ENCODE measurements around the gene GTF3C1. TPM values are rescaled to one million over a fixed set of nuclear protein-coding genes. Genes with fewer than 3 reads are reported as not detected.
"Not testable (repeated sequence)": the region's sequence is repeated elsewhere in the genome, so short reads cannot be mapped to it uniquely, and the experiment has no call there.

Gene GTF3C1
- total RNA-seq, 1 donor from 2014 or later: 54.3 TPM

- no peaks in the 10 kb centered on the region for H3K9me3 Mint-ChIP-seq
- no peaks in the 10 kb centered on the region for H3K27me3 Mint-ChIP-seq
- intact Hi-C loops (cut with micrococcal nuclease): no loop called here
- DNase-seq: no peak
- no peak overlapping the region for H3K4me3 Mint-ChIP-seq
- H3K36me3 Mint-ChIP-seq (ENCODE audit: low read depth): peaks cover 7% of the 10 kb centered on the region
- no peak overlapping the region for H3K27ac Mint-ChIP-seq
- H3K4me1 Mint-ChIP-seq: peaks cover 17% of the 10 kb centered on the region
Measured at GRCh38 chr16:27579087-27579980, 29.6 kb upstream of the GTF3C1 start.

GRCh38 chr16:27576729-27577128, 27.0 kb upstream of the GTF3C1 start:
- H3K27me3 Mint-ChIP-seq: no peaks in the 10 kb centered on the region
- intact Hi-C loops (cut with micrococcal nuclease): no loop called here
- peaks cover 17% of the 10 kb centered on the region for H3K4me1 Mint-ChIP-seq
- H3K36me3 Mint-ChIP-seq (ENCODE audit: low read depth): peaks cover 5% of the 10 kb centered on the region
- H3K9me3 Mint-ChIP-seq: no peaks in the 10 kb centered on the region
- DNase-seq: no peak
- no peak overlapping the region for H3K27ac Mint-ChIP-seq
- H3K4me3 Mint-ChIP-seq: no peak overlapping the region

DNA sequence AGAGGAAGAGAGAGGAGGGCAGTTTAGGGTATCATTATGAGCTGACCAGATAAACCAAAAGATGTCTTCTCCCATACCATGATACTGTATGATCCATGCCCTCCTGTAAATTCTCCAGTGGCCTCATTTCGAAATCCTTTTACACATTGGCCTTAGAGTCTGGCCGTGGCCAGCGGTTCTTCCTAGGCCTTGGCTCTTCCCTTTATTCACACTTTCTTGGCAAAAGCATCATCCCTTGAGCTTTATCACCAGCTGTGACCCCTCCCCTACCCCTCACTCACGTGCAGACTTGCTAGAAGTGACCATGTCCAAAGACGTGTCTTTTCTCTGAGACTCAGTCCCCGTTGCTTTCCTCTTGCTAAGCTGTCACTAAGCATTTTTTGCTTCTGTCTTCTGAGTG, 23.0 kb upstream of the GTF3C1 start:
- intact Hi-C loops (cut with micrococcal nuclease): no loop called here
- no peaks in the 10 kb centered on the region for H3K27me3 Mint-ChIP-seq
- H3K27ac Mint-ChIP-seq: no peak overlapping the region
- H3K36me3 Mint-ChIP-seq (ENCODE audit: low read depth): peaks cover 2% of the 10 kb centered on the region
- H3K4me3 Mint-ChIP-seq: no peak overlapping the region
- DNase-seq: no peak
- no peaks in the 10 kb centered on the region for H3K9me3 Mint-ChIP-seq
- H3K4me1 Mint-ChIP-seq: no peaks in the 10 kb centered on the region

- no peaks in the 10 kb centered on the region for H3K27me3 Mint-ChIP-seq
- H3K36me3 Mint-ChIP-seq (ENCODE audit: low read depth): peaks cover 1% of the 10 kb centered on the region
- no peaks in the 10 kb centered on the region for H3K4me1 Mint-ChIP-seq
- no peaks in the 10 kb centered on the region for H3K9me3 Mint-ChIP-seq
- H3K4me3 Mint-ChIP-seq: no peak overlapping the region
- no peak overlapping the region for H3K27ac Mint-ChIP-seq
- intact Hi-C loops (cut with micrococcal nuclease): no loop called here
- no peak for DNase-seq
Measured at GRCh38 chr16:27571433-27572326, 22.0 kb upstream of the GTF3C1 start.

DNA sequence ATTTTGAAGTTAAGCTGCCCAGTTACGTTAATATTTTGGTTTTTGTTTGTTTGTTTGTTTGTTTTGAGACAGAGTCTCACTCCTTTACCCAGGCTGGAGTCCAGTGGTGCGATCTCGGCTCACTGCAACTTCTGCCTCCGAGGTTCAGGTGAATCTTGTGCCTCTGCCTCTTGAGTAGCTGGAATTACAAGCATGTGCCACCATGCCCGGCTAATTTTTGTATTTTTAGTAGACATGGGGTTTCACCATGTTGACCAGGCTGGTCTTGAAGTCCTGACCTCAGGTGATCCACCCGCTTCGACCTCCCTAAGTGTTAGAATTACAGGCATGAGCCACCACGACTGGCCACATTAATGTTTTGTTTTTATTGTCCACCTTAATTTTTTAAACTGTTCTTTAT, 21.3 kb upstream of the GTF3C1 start:
- not testable (repeated sequence) for H3K4me1 Mint-ChIP-seq, H3K4me3 Mint-ChIP-seq

DNA sequence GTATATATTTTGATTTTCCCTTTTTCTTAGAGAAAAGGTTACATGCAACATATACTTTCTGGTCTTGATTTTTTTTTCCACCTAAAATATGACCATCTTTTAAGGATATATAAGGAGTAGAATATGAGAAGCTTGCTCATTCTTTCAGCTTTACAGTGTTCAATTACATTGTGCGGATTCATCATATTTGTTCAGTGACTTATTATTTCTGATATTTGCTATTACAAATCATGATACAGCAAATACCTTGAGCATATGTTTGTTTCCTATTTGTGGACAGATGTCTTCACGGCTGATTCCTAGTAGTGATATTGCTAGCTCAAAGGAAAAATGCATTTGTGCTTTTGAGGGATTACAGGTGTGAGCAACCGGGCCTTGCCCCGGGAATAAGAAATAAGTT, 18.4 kb upstream of the GTF3C1 start:
- H3K27ac Mint-ChIP-seq: no peak overlapping the region
- no peaks in the 10 kb centered on the region for H3K36me3 Mint-ChIP-seq (ENCODE audit: low read depth)
- no peak overlapping the region for H3K4me3 Mint-ChIP-seq
- no peak for DNase-seq
- peaks cover 2% of the 10 kb centered on the region for H3K4me1 Mint-ChIP-seq
- no peaks in the 10 kb centered on the region for H3K27me3 Mint-ChIP-seq
- no peaks in the 10 kb centered on the region for H3K9me3 Mint-ChIP-seq
- intact Hi-C loops (cut with micrococcal nuclease): no loop called here

More for the DNA sequence above, 21.3 kb upstream of the GTF3C1 start:
- H3K36me3 Mint-ChIP-seq (ENCODE audit: low read depth); H3K27ac Mint-ChIP-seq; intact Hi-C loops (cut with micrococcal nuclease); H3K27me3 Mint-ChIP-seq; H3K9me3 Mint-ChIP-seq; DNase-seq: not testable (repeated sequence)

- Mint-ChIP-seq H3K27me3 (no peaks in the 10 kb centered on the region), H3K4me3 (no peak overlapping the region), H3K27ac (no peak overlapping the region), H3K36me3 (ENCODE audit: low read depth) (no peaks in the 10 kb centered on the region), H3K4me1 (peaks cover 2% of the 10 kb centered on the region), H3K9me3 (no peaks in the 10 kb centered on the region)
- intact Hi-C loops (cut with micrococcal nuclease): no loop called here
- no peak for DNase-seq
Measured at GRCh38 chr16:27566417-27566816, 16.7 kb upstream of the GTF3C1 start.

GRCh38 chr16:27564224-27564623, 14.5 kb upstream of the GTF3C1 start:
- Mint-ChIP-seq H3K36me3 (ENCODE audit: low read depth) (no peaks in the 10 kb centered on the region), H3K27me3 (no peaks in the 10 kb centered on the region), H3K9me3 (no peaks in the 10 kb centered on the region), H3K4me1 (peaks cover 2% of the 10 kb centered on the region), H3K27ac (no peak overlapping the region), H3K4me3 (no peak overlapping the region)
- intact Hi-C loops (cut with micrococcal nuclease): no loop called here
- DNase-seq: no peak

- H3K36me3 Mint-ChIP-seq (ENCODE audit: low read depth): peaks cover 2% of the 10 kb centered on the region
- DNase-seq: no peak
- no peaks in the 10 kb centered on the region for H3K4me1 Mint-ChIP-seq
- H3K9me3 Mint-ChIP-seq: no peaks in the 10 kb centered on the region
- H3K27ac Mint-ChIP-seq: no peak overlapping the region
- intact Hi-C loops (cut with micrococcal nuclease): no loop called here
- no peak overlapping the region for H3K4me3 Mint-ChIP-seq
- no peaks in the 10 kb centered on the region for H3K27me3 Mint-ChIP-seq
Measured at GRCh38 chr16:27561216-27561615, 11.5 kb upstream of the GTF3C1 start.

DNA sequence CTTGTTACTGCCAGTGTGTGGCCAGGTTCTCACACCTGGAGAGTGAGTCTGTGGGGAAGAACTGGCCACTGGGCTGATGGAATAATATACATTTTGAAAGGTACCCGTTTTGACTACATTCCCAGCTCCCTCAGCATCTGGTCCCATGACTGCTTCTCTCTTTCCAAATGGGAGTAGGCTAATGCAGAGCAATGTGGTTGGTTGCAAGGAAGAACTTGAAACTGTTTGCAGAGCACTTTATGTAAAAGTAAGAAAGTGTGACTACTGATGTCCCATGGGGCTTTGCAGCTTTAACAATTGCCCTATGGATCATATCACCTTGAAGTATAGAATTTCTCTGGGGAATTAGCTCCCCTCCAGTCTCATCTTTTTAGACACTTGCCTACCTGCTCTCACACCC, 9.2 kb upstream of the GTF3C1 start:
- no peaks in the 10 kb centered on the region for H3K9me3 Mint-ChIP-seq
- peaks cover 2% of the 10 kb centered on the region for H3K36me3 Mint-ChIP-seq (ENCODE audit: low read depth)
- no peak overlapping the region for H3K27ac Mint-ChIP-seq
- no peak overlapping the region for H3K4me3 Mint-ChIP-seq
- H3K4me1 Mint-ChIP-seq: no peaks in the 10 kb centered on the region
- no peak for DNase-seq
- no peaks in the 10 kb centered on the region for H3K27me3 Mint-ChIP-seq
- intact Hi-C loops (cut with micrococcal nuclease): no loop called here

- peaks cover 2% of the 10 kb centered on the region for H3K36me3 Mint-ChIP-seq (ENCODE audit: low read depth)
- intact Hi-C loops (cut with micrococcal nuclease): no loop called here
- H3K27ac Mint-ChIP-seq: no peak overlapping the region
- no peaks in the 10 kb centered on the region for H3K9me3 Mint-ChIP-seq
- no peak for DNase-seq
- H3K4me3 Mint-ChIP-seq: no peak overlapping the region
- no peaks in the 10 kb centered on the region for H3K4me1 Mint-ChIP-seq
- no peaks in the 10 kb centered on the region for H3K27me3 Mint-ChIP-seq
Measured at GRCh38 chr16:27558434-27558833, 8.7 kb upstream of the GTF3C1 start.

GRCh38 chr16:27556471-27556870, 6.8 kb upstream of the GTF3C1 start:
- intact Hi-C loops (cut with micrococcal nuclease): no loop called here
- H3K4me1 Mint-ChIP-seq: no peaks in the 10 kb centered on the region
- H3K27me3 Mint-ChIP-seq: no peaks in the 10 kb centered on the region
- no peaks in the 10 kb centered on the region for H3K9me3 Mint-ChIP-seq
- DNase-seq: no peak
- no peak overlapping the region for H3K4me3 Mint-ChIP-seq
- H3K36me3 Mint-ChIP-seq (ENCODE audit: low read depth): peaks cover 2% of the 10 kb centered on the region
- no peak overlapping the region for H3K27ac Mint-ChIP-seq

GRCh38 chr16:27551036-27551435, 1.3 kb upstream of the GTF3C1 start:
- H3K27me3 Mint-ChIP-seq: peaks cover 1% of the 10 kb centered on the region
- H3K9me3 Mint-ChIP-seq: no peaks in the 10 kb centered on the region
- H3K4me3 Mint-ChIP-seq: peak overlapping the region; percentile 92
- no peak for DNase-seq
- H3K27ac Mint-ChIP-seq: no peak overlapping the region
- peaks cover 33% of the 10 kb centered on the region for H3K4me1 Mint-ChIP-seq
- peaks cover 15% of the 10 kb centered on the region for H3K36me3 Mint-ChIP-seq (ENCODE audit: low read depth)
- intact Hi-C loops (cut with micrococcal nuclease): no loop called here

- Mint-ChIP-seq H3K9me3 (no peaks in the 10 kb centered on the region), H3K36me3 (ENCODE audit: low read depth) (peaks cover 16% of the 10 kb centered on the region), H3K27ac (peak overlapping the region; percentile 89), H3K4me1 (peaks cover 33% of the 10 kb centered on the region), H3K4me3 (peak overlapping the region; percentile 92), H3K27me3 (peaks cover 1% of the 10 kb centered on the region)
- no peak for DNase-seq
- intact Hi-C loops (cut with micrococcal nuclease): loop anchor here (1.0 kb wide), 1 partner anchor 28 kb away; no protein-coding TSS in a partner anchor
Measured at GRCh38 chr16:27550582-27550920, 838 bp upstream of the GTF3C1 start.
